Esophagus squamous epithelium (tissue), 5 donors: ENCODE results near the gene PCDHA1. TPM values are rescaled to one million over a fixed set of nuclear protein-coding genes. Genes with fewer than 3 reads are reported as not detected.

Experiments
- DNase-seq: peaks from one replicate; lab custom pipeline; 2025; lab: John Stamatoyannopoulos, UW
- H3K27ac ChIP-seq, 4 donors: fragments of 200-600 bp; sonication (generic); one replicate each; pipeline ENCODE4 v1.5.1; 2016 to 2019; ENCODE audit warnings: mild to moderate bottlenecking in 1 of 4
- H3K27me3 ChIP-seq, 4 donors: fragments of 200-600 bp; sonication (generic); 1 replicate in 3 of 4; 2 replicates in 1 of 4; pipeline versions ENCODE4 v1.5.1 to v1.6.0; 2017 to 2021; ENCODE audit warnings: antibody characterized with exemption in 1 of 4
- H3K36me3 ChIP-seq, 3 donors: fragments of 200-600 bp; sonication (generic); one replicate each; pipeline ENCODE4 v1.5.1; 2016 to 2019
- H3K4me1 ChIP-seq, 3 donors: fragments of 200-600 bp; sonication (generic); one replicate each; pipeline ENCODE4 v1.5.1; 2017 to 2019
- H3K4me3 ChIP-seq, 4 donors: fragments of 200-600 bp; sonication (generic); 1 replicate in 3 of 4; 2 replicates in 1 of 4; pipeline ENCODE4 v1.5.1; 2016 to 2019; ENCODE audit warnings: mild to moderate bottlenecking in 2 of 4, moderate library complexity in 1 of 4
- H3K9me3 ChIP-seq, 3 donors: fragments of 200-600 bp; sonication (generic); one replicate each; pipeline ENCODE4 v1.5.1; 2016 to 2019
- POLR2A ChIP-seq, 4 donors: fragments of 450-650 bp; IDR thresholded peaks; one replicate each; pipeline ENCODE4 v1.6.1; 2017; ENCODE audit warnings: antibody characterized with exemption in 4 of 4, mild to moderate bottlenecking in 4 of 4, moderate library complexity in 3 of 4
- WGBS, 2 donors: methylation state at CpG; one replicate each; pipeline ENCODE4 v1.1.5; 2018; 5-methylcytosine and 5-hydroxymethylcytosine counted together
- intact Hi-C: fragments of 100-400 bp; cut with DNase I; formaldehyde crosslinking; loops from one replicate; pipeline ENCODE4 v1.15.0; 2022
- total RNA-seq, 4 donors: library from RNA; depleted of rRNA; stranded (reverse); fragments of >200 nt; gene quantifications; one replicate each; pipeline ENCODE4 v1.1.0, GENCODE V29; 2016
- TF ChIP-seq, protein P1 (sequence below), 6 experiments: fragments of 450-650 bp in 4 of 6; fragments of 200-600 bp in 2 of 6; sonication (generic) in 2 of 6; IDR thresholded peaks; one replicate each; pipeline ENCODE4 v1.5.1; 2016 to 2019; ENCODE audit warnings: antibody characterized with exemption in 6 of 6, mild to moderate bottlenecking in 4 of 6, moderate library complexity in 4 of 6
- donor health status: DM: yes; HTN: yes; CAD: no.

The PCDHA1 gene
- total RNA-seq, 4 donors from 2014 or later = not detected

DNA sequence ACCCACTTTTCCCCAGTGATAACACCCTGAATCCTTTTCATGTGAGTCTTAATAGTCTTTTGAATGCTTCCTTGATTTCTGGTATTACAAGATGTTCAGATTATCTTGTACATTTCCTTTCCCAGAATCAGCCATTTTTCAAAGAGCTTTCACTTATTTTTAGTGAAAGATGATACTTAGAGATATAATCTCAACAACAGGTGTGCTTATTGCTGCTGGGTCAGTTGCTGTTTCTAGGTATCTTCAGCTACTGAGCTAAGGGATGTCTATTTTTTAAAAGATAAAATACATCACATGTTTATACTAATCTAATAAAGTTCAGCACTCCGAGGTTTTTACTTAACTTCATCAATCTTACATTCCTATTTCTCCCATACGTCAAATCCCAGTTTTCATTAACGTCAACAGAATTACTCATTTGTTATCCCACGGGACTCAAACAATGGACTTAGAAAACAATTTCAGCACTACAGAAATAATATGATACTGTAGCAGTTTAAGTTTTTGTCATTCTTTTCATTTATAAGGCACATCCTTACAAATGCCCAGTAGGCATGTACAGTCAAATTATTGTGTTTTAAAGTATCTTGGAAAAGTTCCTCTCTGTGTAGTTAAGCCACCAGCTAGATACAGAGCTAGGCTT is 149.1 kb downstream of the PCDHA1 start:
- DNase-seq = no peak
- Histone ChIP-seq H3K9me3 (no peaks in the 10 kb centered on the region), H3K36me3 (no peaks in the 10 kb centered on the region), H3K27me3 (peaks cover 0 to 4% (median 0%) of the 10 kb centered on the region in 4 donors), H3K4me1 (no peaks in the 10 kb centered on the region), H3K4me3 (no peak overlapping the region), H3K27ac (no peak overlapping the region)
- intact Hi-C loops = no loop called here
- TF ChIP-seq, protein P1, sequence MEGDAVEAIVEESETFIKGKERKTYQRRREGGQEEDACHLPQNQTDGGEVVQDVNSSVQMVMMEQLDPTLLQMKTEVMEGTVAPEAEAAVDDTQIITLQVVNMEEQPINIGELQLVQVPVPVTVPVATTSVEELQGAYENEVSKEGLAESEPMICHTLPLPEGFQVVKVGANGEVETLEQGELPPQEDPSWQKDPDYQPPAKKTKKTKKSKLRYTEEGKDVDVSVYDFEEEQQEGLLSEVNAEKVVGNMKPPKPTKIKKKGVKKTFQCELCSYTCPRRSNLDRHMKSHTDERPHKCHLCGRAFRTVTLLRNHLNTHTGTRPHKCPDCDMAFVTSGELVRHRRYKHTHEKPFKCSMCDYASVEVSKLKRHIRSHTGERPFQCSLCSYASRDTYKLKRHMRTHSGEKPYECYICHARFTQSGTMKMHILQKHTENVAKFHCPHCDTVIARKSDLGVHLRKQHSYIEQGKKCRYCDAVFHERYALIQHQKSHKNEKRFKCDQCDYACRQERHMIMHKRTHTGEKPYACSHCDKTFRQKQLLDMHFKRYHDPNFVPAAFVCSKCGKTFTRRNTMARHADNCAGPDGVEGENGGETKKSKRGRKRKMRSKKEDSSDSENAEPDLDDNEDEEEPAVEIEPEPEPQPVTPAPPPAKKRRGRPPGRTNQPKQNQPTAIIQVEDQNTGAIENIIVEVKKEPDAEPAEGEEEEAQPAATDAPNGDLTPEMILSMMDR (IDR thresholded peaks at IDR 0.05) = no peak
- no peak for TF ChIP-seq POLR2A (IDR thresholded peaks at IDR 0.05)
- WGBS, 2 donors = 72 to 74% methylated on average over 4 of the region's 4 CpGs

DNA sequence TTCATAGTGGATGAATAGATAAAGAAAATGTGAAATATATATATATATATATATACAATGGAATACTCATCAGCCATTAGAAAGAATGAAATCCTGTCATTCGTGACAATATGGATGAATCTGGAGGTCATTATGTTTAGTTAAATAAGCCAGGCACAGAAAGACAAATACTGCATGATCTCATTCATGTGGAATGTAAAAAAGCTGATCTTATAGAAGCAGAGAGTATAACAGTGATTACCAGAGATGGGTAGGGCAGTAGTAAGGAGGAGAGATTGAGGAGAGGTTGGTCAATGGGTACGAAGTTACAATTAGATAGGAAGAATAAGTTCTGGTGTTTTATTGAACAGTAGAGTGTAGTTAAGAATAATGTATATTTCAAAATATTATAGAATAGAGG is 160.6 kb downstream of the PCDHA1 start:
- H3K4me3 ChIP-seq = no peak overlapping the region
- DNase-seq = no peak
- 48 to 62% methylated on average over 2 of the region's 2 CpGs for WGBS, 2 donors

DNA sequence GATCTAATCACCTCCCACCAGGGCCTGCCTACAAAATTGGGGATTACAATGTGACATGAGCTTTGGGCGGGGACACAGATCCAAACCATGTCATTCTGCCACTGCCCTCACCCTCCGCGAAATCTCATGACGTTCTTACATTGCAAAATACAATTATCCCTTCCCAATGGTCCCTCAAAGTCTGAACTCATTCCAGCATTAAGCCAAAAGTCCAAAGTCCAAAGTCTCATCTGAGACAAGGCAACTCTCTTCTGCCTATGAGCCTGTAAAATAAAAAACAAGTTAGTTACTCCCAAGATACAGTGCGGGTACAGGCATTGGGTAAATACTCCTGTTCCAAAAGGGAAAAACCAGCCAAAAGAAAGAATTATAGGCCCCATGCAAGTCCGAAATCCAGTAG is 165.7 kb downstream of the PCDHA1 start:
- intact Hi-C loops = no loop called here
- H3K27me3 ChIP-seq = no peaks in the 10 kb centered on the region
- no peaks in the 10 kb centered on the region for H3K36me3 ChIP-seq
- DNase-seq = no peak
- no peak overlapping the region for H3K4me3 ChIP-seq
- no peaks in the 10 kb centered on the region for H3K9me3 ChIP-seq
- 76 to 83% methylated on average over 6 of the region's 6 CpGs for WGBS, 2 donors
- no peak overlapping the region for H3K27ac ChIP-seq
- H3K4me1 ChIP-seq = no peaks in the 10 kb centered on the region
- no peak for TF ChIP-seq POLR2A (IDR thresholded peaks at IDR 0.05)
- TF ChIP-seq, protein P1 (IDR thresholded peaks at IDR 0.05) = no peak

More for the DNA sequence above, 160.6 kb downstream of the PCDHA1 start:
- Histone ChIP-seq H3K9me3 (peaks cover 0 to 7% (median 0%) of the 10 kb centered on the region in 3 donors), H3K4me1 (no peaks in the 10 kb centered on the region), H3K27ac (no peak overlapping the region), H3K27me3 (no peaks in the 10 kb centered on the region), H3K36me3 (no peaks in the 10 kb centered on the region)
- TF ChIP-seq, protein P1 (IDR thresholded peaks at IDR 0.05) = no peak
- no peak for TF ChIP-seq POLR2A (IDR thresholded peaks at IDR 0.05)
- intact Hi-C loops = no loop called here

DNA sequence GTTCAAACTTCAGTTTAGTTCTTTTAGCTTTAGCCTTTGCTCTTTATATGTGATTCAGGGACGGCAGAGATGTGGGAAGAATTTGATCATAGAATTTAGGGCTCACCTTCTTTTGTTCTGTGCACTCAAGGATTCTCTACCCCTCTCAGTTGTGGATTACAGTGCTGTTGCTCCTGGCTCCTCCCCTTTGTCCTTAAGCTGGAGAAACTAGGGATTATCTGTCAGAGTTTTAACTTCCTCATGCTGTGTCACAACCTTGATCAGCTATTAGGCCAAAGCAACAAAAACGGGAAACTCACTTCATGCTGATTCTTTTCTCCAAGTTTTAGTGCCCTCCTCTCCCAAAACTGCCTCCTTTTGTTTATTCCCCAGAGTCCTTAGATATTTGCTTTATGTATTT is 167.3 kb downstream of the PCDHA1 start:
- no peak for TF ChIP-seq POLR2A (IDR thresholded peaks at IDR 0.05)
- TF ChIP-seq, protein P1 (IDR thresholded peaks at IDR 0.05) = no peak

DNA sequence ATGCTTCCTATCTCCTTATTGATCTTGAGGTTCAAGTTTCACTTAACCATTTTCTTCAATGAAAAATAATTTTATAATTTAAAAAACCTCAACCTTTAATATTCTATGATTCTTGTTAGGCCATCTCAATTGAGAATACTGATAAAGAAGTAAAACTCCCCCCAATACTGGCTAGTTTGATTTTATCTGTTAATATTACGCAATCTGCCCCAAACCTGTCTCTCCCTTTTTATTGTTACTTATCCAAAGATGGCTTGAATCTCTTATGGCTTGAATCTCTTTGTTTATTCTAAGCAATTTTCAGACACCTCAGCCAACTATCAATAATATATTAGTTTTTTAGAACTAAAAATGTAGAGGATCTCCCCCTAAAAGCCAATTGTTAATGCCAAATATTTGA is 176.2 kb downstream of the PCDHA1 start:
- no peak for DNase-seq
- peaks cover 0 to 16% (median 9%) of the 10 kb centered on the region in 3 donors for H3K4me1 ChIP-seq
- no peak overlapping the region for H3K27ac ChIP-seq
- H3K36me3 ChIP-seq = no peaks in the 10 kb centered on the region
- TF ChIP-seq POLR2A (IDR thresholded peaks at IDR 0.05) = no peak
- TF ChIP-seq, protein P1 (IDR thresholded peaks at IDR 0.05) = no peak
- H3K27me3 ChIP-seq = peaks cover 0 to 44% (median 0%) of the 10 kb centered on the region in 4 donors
- H3K9me3 ChIP-seq = no peaks in the 10 kb centered on the region
- WGBS, 2 donors = 71 to 89% methylated on average over 1 of the region's 1 CpG
- H3K4me3 ChIP-seq = no peak overlapping the region
- intact Hi-C loops = no loop called here

More for the DNA sequence above, 167.3 kb downstream of the PCDHA1 start:
- Histone ChIP-seq H3K27me3 (no peaks in the 10 kb centered on the region), H3K4me1 (no peaks in the 10 kb centered on the region), H3K9me3 (no peaks in the 10 kb centered on the region), H3K4me3 (no peak overlapping the region), H3K27ac (no peak overlapping the region), H3K36me3 (no peaks in the 10 kb centered on the region)
- DNase-seq = no peak
- intact Hi-C loops = no loop called here
- WGBS, 2 donors = 43 to 46% methylated on average over 2 of the region's 2 CpGs
